Gastrocnemius medialis (tissue), 4 donors: ENCODE measurements around the gene LNX1.

ENCODE experiments used
- CTCF ChIP-seq, 5 experiments: fragments of 450-650 bp in 3 of 5; fragments of 200-600 bp in 2 of 5; sonication (generic) in 2 of 5; IDR thresholded peaks in 4 of 5; conservative IDR thresholded peaks in 1 of 5; 1 replicate in 4 of 5; 2 replicates in 1 of 5; pipeline ENCODE4 v1.5.1; 2016 to 2019; ENCODE audit warnings: antibody characterized with exemption in 5 of 5, mild to moderate bottlenecking in 3 of 5, moderate library complexity in 3 of 5
- POLR2A ChIP-seq, 2 donors: fragments of 450-650 bp; IDR thresholded peaks; one replicate each; pipeline ENCODE4 v1.6.1; 2017; ENCODE audit warnings: antibody characterized with exemption in 2 of 2, mild to moderate bottlenecking in 2 of 2, moderate library complexity in 2 of 2

GRCh38 chr4:53465281-53465680 lies 126.0 kb downstream of the LNX1 start:
- TF ChIP-seq CTCF (IDR thresholded peaks at IDR 0.05 in 4 of 5, conservative IDR thresholded peaks at IDR 0.05 in 1 of 5) (no peak), POLR2A (IDR thresholded peaks at IDR 0.05) (no peak)
